GM12873 (cell line): ENCODE results near the gene RAMACL.

Source experiments
- TF ChIP-seq, protein P1 (sequence below): IDR thresholded peaks from 2 replicates; pipeline ENCODE4 v1.5.1; 2012; ENCODE audit warnings: low read depth, mild to moderate bottlenecking, moderate library complexity, low read length, control low read depth; ENCODE audit not compliant: insufficient read depth; ENCODE audit errors: missing control alignments

The RAMACL gene

DNA sequence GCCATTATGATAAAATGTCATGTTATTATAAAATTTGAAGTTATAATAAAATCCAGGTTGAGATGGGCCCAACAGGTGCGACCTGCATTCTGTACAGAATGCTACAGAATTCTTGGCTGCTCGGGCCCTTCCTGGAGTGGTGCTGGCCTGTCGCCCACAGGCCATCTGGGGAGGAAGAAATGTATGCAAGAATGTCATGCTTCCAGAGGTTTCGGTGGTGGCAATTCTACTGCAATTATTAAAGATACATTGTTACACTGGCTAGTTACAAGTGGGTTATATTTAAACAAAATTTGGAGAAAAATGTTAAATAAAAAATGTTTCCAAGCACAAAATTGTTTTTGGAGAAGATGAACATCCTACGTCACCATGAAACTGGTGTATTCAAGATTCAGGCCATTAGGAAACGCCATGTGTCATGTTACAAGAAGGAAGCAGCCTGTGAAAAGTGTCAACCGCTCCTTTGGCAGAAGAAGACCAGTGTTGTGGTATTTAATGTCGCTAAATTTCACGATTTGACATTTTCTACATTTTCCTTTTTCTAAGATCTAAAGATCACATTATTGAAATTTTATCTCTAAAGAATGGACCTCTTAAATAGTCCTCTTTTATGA lies 7.1 kb downstream of the RAMACL start:
- TF ChIP-seq, protein P1, sequence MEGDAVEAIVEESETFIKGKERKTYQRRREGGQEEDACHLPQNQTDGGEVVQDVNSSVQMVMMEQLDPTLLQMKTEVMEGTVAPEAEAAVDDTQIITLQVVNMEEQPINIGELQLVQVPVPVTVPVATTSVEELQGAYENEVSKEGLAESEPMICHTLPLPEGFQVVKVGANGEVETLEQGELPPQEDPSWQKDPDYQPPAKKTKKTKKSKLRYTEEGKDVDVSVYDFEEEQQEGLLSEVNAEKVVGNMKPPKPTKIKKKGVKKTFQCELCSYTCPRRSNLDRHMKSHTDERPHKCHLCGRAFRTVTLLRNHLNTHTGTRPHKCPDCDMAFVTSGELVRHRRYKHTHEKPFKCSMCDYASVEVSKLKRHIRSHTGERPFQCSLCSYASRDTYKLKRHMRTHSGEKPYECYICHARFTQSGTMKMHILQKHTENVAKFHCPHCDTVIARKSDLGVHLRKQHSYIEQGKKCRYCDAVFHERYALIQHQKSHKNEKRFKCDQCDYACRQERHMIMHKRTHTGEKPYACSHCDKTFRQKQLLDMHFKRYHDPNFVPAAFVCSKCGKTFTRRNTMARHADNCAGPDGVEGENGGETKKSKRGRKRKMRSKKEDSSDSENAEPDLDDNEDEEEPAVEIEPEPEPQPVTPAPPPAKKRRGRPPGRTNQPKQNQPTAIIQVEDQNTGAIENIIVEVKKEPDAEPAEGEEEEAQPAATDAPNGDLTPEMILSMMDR: no peak

DNA sequence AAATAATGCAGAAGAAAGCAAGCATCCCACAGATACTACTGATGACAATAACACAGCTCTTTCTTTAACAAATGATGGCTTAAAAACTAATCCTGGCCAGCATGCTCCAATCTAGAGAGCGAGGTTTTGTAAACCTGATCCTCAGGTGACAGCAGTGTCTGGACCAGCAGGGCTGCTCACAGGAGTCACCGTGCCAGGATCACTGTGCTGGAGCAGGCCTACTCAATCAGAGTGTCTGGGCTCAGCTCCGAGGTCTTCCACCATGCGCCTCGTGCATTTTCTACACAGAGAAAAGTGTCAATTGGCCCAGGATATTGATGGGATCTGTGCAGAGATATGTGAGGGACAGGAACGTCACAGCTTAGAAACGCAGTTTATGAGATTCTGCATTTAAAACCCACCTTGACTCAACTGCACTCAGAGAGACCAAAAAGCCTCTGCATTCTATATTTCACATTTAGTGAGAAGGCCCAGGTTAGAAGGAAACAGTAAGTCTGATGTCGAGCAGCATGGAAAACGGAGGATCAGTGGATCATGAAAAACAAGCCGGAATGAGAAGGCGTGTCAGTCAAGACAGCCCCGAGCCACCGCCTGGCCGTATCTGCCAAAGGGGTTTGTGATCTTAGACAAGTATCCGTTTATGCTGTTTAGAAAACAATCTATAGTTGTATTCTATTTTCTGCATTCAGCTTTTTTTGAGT lies 7.8 kb downstream of the RAMACL start:
- TF ChIP-seq, protein P1: no peak

DNA sequence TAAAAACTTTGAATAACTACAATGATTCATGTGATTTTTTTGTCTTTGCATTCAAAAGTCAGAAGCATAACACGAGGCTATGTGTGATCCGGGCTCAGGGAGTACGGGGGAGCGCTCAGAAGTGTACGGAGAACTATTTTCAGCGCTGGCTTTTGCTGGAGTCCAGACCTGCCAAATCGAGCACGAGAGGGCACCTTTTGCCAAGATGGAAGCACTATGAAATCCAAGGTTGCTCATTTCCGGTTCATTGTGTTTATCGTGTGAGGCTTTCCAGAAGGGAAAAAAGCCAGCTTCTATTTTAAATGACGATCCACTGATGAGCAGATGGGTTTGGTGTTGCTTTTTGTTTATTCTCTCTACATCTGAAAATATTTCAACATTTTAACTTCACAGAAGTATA lies 11.3 kb downstream of the RAMACL start:
- TF ChIP-seq, protein P1: no peak

DNA sequence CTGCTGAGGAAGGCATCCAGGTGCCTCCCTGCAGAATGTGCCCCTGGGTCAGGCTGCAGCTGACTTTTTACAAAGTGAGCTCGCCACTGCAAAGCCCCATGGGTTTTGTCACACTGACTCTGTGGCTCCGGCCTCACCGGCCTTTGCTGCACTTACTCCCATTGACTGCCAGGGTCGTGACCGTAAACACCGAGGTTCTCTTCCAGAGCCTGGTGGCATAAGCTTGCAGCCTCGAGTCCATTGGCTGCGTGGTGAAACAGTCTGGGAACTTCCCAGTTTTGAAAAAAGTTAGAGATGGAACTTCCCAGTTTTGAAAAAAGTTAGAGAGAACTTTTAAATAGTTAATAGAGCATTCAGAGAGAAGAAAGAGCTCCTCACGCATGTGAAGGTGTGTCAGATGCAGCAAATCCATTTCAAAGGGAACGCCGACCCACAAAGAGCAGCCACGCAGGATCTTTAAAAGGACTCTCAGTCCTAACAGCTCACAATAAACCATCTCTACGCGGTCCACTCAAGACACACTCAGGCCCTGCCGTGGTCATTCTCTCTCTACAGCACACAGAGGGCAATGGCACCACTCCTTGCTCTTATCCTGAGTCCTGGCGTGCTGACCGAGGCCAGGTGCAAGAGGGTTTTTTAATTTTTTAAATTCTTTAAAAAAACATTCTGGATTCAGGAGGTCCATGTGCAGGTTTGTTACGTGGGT lies 12.8 kb downstream of the RAMACL start:
- TF ChIP-seq, protein P1: no peak

DNA sequence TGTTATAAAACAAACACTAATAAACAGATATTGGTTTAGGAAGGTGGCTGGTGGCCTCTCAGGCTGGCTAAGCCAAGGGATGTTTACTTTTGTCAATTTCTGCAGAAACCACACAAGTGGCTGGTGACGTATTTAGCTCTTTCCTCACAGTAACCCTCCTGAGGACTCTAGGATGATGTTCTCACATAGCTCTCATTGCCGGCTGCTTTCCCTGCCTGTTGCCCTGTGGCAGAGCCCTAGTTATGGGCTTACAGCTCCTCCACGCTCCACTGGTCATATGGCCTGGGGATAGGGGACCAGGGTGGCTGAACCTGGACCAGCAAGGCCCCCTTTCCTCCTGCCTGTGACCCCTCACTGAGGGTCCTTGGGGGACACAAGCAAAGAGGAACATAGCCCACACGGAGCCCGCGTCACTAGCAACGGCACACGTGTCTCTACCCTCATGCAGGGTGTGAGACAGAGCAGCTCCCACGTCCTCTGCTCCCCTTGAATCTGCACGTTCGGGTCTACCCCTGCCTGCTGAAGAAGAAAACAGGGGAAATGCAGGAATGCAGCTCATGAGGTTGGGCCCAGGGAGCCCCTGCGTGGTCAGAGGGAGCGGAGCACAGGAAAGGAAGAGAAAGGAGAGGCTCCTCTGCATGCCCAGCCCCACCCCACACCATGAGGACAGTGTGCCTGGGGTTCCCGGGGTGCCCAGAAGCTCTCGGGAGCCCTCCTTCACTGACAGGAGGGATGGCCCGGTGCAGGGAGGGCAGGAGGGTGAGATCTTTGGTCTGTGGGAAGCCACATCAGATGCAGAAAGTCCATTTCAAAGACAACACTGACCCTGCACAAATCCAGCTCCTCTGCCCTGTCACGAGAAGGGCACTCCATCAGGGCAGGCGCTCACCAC lies 13.9 kb downstream of the RAMACL start:
- TF ChIP-seq, protein P1: no peak

DNA sequence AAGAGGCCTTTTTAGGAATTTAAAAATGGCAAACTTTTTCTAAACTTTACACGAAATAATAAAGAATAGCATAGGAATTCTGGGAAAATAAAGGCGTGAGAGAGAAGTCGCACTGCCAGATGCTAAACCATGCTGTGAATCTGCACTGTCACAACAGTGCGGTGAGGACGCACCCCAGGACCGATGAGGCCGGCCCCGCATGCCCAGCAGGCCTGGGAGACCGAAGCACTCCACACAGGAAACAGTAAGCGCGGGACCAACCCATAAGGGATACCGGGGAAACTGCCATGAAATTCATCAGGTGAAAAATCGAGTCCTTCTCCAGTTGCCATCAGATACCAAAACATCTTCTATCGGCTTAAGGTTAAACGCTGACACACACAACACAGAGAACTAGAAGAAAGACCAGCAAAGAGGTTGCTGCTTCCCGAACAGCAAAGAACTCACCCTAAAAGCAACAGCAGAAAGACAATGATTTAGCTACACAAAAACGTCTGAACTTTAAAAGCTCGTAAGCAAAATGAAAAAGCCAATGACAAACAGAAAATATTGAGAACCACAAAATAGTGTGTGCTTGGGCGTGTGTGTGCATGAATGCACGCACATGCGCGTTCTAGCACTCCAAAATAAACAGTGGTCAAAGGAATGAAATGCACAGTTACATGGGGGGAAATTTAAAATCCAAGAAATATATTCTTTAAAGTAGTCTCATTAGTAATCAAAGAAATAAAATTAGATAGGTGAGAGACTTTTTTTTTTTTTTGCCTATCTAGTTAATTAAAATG lies 15.4 kb downstream of the RAMACL start:
- TF ChIP-seq, protein P1: no peak
